Adrenal gland (tissue), 12 donors: ENCODE measurements around the gene AMBRA1. TPM values are rescaled to one million over a fixed set of nuclear protein-coding genes. Genes with fewer than 3 reads are reported as not detected.

Source experiments
- DNase-seq, 7 donors: peaks; one replicate each; pipeline ENCODE4 v3.0.0-alpha.2; 2019 to 2020
- H3K27ac ChIP-seq, 5 donors: fragments of 200-600 bp; sonication (generic) in 4 of 5; 1 replicate in 3 of 5; 2 replicates in 2 of 5; pipeline versions ENCODE4 v1.5.1 to v1.8.0; 2016 to 2020; ENCODE audit warnings: mild to moderate bottlenecking in 1 of 5
- H3K27me3 ChIP-seq: fragments of 200-600 bp; 2 replicates; pipeline ENCODE4 v1.8.0; 2021
- H3K36me3 ChIP-seq, 2 donors: fragments of 200-600 bp; replicated peaks in 1 of 2; 1 replicate in 1 of 2; 2 replicates in 1 of 2; pipeline versions ENCODE4 v1.5.1 to v1.8.0; 2018 to 2022
- H3K4me1 ChIP-seq, 2 donors: fragments of 200-600 bp; replicated peaks in 1 of 2; 1 replicate in 1 of 2; 2 replicates in 1 of 2; pipeline versions ENCODE4 v1.5.1 to v1.8.0; 2018 to 2021
- H3K4me3 ChIP-seq, 4 donors: fragments of 200-600 bp; sonication (generic) in 3 of 4; one replicate each; pipeline ENCODE4 v1.5.1; 2016 to 2018
- H3K9me3 ChIP-seq, 3 donors: fragments of 200-600 bp; sonication (generic) in 1 of 3; replicated peaks in 1 of 3; 1 replicate in 2 of 3; 2 replicates in 1 of 3; pipeline versions ENCODE4 v1.5.1 to v1.8.0; 2016 to 2021
- POLR2A ChIP-seq, 2 donors: fragments of 450-650 bp; IDR thresholded peaks; one replicate each; pipeline ENCODE4 v1.6.1; 2017; ENCODE audit warnings: antibody characterized with exemption in 2 of 2, mild to moderate bottlenecking in 2 of 2, moderate library complexity in 1 of 2
- WGBS, 4 donors: extraction: QIAGEN DNeasy Blood & Tissue Kit in 2 of 4; methylation state at CpG; one replicate each; pipeline versions ENCODE4 v1.1.5 to v1.1.7; 2013 to 2017; 5-methylcytosine and 5-hydroxymethylcytosine counted together
- intact Hi-C, 2 donors: fragments of 100-400 bp; cut with DNase I; formaldehyde crosslinking; loops; one replicate each; pipeline versions ENCODE4 v1.14.1 to v1.15.0; 2022 to 2023
- polyA plus RNA-seq, 3 donors: library from polyadenylated mRNA; stranded (reverse); fragments of 200-250 nt in 2 of 3; fragments of 350-450 nt in 1 of 3; fragmentation: Illumina TruSeq in 1 of 3; extraction: RNeasy Lipid Tissue Mini Kit (QIAGEN cat#74804) in 1 of 3; gene quantifications; one replicate each; pipeline ENCODE4 v1.2.3, GENCODE V29; 2013 to 2014
- total RNA-seq, 9 donors: library from RNA; depleted of rRNA in 4 of 9; stranded (reverse); fragments of >200 nt in 4 of 9; fragments of 120-200 nt in 1 of 9; fragmentation: NEBNext Ultra II Directional in 1 of 9; extraction: Animal tissue kit (Norgen Biotek cat#: 25700) in 1 of 9; gene quantifications; one replicate each; pipeline versions ENCODE4 v1.1.0 to v1.2.4, GENCODE V29; 2013 to 2023
- TF ChIP-seq, protein P1 (sequence below), 6 experiments: fragments of 450-650 bp in 4 of 6; fragments of 200-600 bp in 2 of 6; sonication (generic) in 1 of 6; IDR thresholded peaks; 1 replicate in 5 of 6; 2 replicates in 1 of 6; pipeline versions ENCODE4 v1.5.1 to v1.8.0; 2016 to 2021; ENCODE audit warnings: antibody characterized with exemption in 6 of 6, mild to moderate bottlenecking in 2 of 6, moderate library complexity in 1 of 6
- donor health status: healthy with polysubstance abuse.
- donor health status: Bipolar disorder and iron deficiency.
- donor health status: DM: yes; HTN: yes; CAD: no.
- donor health status: DM: no; HTN: no; CAD: no.
- donor health status: DM: no; HTN: no; CAD: no.
- donor health status: DM: yes; HTN: yes; CAD: no.

AMBRA1 gene
- total and polyA plus RNA-seq, 12 donors: 16.2 to 73.3 (median 49.7) TPM

DNA sequence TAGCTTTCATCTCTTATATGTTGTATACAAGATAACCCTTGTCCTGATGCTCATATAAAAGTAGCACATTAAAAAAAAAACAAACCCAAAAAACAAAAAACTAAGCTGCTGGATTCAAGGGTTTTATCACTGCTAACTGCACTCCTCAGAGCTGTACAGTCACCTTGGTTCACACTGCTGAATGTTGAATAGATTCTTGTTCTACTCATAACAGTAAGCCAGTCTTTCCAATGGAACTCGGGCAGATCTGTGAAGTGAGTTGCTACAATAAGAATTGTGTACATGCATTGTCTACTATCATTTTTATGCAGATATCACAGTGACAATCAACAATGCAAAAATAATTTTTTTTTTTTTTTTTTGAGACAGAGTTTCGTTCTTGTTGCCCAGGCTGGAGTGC is 18.5 kb upstream of the AMBRA1 start:
- intact Hi-C loops: no loop called here
- WGBS, 4 donors: 88 to 100% (median 97%) methylated on average over 2 of the region's 2 CpGs

DNA sequence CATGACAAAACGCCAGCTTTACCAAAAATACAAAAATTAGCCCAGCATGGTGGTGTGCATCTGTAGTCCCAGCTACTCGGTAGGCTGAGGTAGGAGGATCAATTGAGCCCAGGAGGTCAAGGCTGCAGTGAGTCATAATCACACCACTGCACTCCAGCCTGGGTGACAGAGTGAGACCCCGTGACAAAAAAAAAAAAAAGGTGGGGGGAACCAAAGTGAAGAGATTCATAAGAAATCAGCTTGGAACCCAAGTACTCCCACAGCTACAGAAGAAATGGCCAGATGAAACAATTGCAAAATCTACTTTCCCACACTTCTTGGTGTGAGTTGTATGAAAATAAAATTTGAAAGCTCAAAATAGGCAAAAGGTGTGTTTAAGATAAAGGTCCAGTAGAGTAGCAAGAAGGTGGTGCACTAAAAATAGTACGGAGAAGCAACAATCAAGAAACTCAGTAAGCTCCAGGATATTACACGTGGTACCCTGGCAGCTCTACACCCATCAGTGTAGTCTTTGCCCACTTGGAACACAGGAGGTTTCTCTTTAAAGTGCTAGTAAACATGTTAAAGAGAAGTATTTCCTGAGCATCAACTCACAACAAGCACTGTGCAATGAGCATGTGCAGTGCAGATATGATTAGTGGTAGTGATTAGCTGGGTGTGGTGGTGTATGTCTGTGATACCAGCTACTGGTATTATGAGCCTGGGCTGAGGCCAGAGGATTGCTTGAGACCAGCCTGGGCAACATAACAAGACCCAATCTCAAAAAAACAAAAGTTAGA is 17.9 kb upstream of the AMBRA1 start:
- Histone ChIP-seq H3K27me3 (no peaks in the 10 kb centered on the region), H3K9me3 (no peaks in the 10 kb centered on the region), H3K36me3 (no peaks in the 10 kb centered on the region), H3K27ac (no peak overlapping the region), H3K4me1 (peaks cover 0 to 17% of the 10 kb centered on the region in 2 donors), H3K4me3 (no peak overlapping the region)
- intact Hi-C loops: no loop called here
- 64 to 74% (median 68%) methylated on average over 5 of the region's 5 CpGs for WGBS, 4 donors
- peak in 2 of 7 donors; percentile 33 to 40 for DNase-seq
- no peak for TF ChIP-seq POLR2A (IDR thresholded peaks at IDR 0.05)
- TF ChIP-seq, protein P1, sequence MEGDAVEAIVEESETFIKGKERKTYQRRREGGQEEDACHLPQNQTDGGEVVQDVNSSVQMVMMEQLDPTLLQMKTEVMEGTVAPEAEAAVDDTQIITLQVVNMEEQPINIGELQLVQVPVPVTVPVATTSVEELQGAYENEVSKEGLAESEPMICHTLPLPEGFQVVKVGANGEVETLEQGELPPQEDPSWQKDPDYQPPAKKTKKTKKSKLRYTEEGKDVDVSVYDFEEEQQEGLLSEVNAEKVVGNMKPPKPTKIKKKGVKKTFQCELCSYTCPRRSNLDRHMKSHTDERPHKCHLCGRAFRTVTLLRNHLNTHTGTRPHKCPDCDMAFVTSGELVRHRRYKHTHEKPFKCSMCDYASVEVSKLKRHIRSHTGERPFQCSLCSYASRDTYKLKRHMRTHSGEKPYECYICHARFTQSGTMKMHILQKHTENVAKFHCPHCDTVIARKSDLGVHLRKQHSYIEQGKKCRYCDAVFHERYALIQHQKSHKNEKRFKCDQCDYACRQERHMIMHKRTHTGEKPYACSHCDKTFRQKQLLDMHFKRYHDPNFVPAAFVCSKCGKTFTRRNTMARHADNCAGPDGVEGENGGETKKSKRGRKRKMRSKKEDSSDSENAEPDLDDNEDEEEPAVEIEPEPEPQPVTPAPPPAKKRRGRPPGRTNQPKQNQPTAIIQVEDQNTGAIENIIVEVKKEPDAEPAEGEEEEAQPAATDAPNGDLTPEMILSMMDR (IDR thresholded peaks at IDR 0.05): no peak

More for the DNA sequence above, 18.5 kb upstream of the AMBRA1 start:
- TF ChIP-seq, protein P1 (IDR thresholded peaks at IDR 0.05): no peak
- no peak for DNase-seq
- H3K4me1 ChIP-seq: peaks cover 0 to 17% of the 10 kb centered on the region in 2 donors
- H3K36me3 ChIP-seq: no peaks in the 10 kb centered on the region
- H3K9me3 ChIP-seq: no peaks in the 10 kb centered on the region
- H3K27me3 ChIP-seq: no peaks in the 10 kb centered on the region
- H3K27ac ChIP-seq: no peak overlapping the region
- H3K4me3 ChIP-seq: no peak overlapping the region

DNA sequence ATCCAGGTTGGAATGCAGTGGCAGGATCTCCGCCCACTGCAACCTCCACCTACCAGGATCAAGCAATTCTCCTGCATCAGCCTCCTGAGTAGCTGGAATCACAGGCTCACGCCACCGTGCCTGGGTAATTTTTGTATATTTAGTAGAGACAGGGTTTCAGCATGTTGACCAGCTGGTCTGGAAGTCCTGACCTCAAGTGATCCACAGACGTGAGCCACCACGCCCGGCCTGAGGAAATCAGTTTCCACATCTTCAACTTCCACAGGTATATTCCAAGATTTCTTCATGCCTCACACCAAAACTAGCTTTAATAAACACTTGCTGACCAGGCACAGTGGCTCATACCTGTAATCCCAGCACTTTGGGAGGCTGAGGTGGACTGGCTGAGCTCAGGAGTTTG is 15.6 kb upstream of the AMBRA1 start:
- no peaks in the 10 kb centered on the region for H3K27me3 ChIP-seq
- H3K9me3 ChIP-seq: no peaks in the 10 kb centered on the region
- no peak overlapping the region for H3K27ac ChIP-seq
- peak in 1 of 7 donors; percentile 34 for DNase-seq
- H3K36me3 ChIP-seq: no peaks in the 10 kb centered on the region
- intact Hi-C loops: loop anchor here in 1 of 2 donors (10.0 kb wide), 1 partner anchor 225 kb away; the partner anchor contains the start of gene MDK
- peaks cover 0 to 11% of the 10 kb centered on the region in 2 donors for H3K4me1 ChIP-seq
- H3K4me3 ChIP-seq: no peak overlapping the region
- WGBS, 4 donors: 93 to 100% (median 94%) methylated on average over 6 of the region's 6 CpGs
- no peak for TF ChIP-seq POLR2A (IDR thresholded peaks at IDR 0.05)
- TF ChIP-seq, protein P1 (IDR thresholded peaks at IDR 0.05): no peak

DNA sequence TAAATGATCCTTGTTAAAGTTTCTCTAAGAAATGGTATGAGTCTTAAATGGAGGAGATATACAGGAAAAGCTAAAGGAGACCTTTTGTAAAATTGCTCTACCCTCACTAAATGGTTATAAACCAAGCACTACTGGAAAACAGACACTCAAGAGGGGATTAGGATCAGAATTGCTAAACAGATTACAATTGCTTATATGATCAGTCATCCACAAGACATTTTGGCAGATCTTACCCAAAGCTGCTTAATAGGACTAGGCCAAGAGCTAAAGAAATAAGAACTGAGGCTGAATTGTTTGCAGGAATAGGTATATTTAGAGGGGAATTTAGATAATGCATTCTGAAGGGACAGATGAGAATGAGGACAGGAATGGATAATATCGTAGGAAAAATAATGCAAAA is 13.7 kb upstream of the AMBRA1 start:
- Histone ChIP-seq H3K4me3 (no peak overlapping the region), H3K27ac (no peak overlapping the region), H3K27me3 (no peaks in the 10 kb centered on the region), H3K9me3 (no peaks in the 10 kb centered on the region), H3K4me1 (peaks cover 0 to 11% of the 10 kb centered on the region in 2 donors), H3K36me3 (peaks cover 0 to 2% of the 10 kb centered on the region in 2 donors)
- TF ChIP-seq POLR2A (IDR thresholded peaks at IDR 0.05): no peak
- TF ChIP-seq, protein P1 (IDR thresholded peaks at IDR 0.05): no peak
- WGBS, 4 donors: 75 to 96% (median 88%) methylated on average over 1 of the region's 1 CpG
- intact Hi-C loops: loop anchor here in 1 of 2 donors (10.0 kb wide), 1 partner anchor 223 kb away; the partner anchor contains the start of gene MDK
- DNase-seq: no peak
